ACC112 (cell line): Measurements from ENCODE around the gene RFWD3.
A peak's percentile ranks its signal among the peaks of the same experiment; 100 is the strongest.

ENCODE experiments used
- H2AFZ ChIP-seq: fragments of 200-600 bp; sonication (generic); one replicate; pipeline ENCODE4 v1.6.0; 2017; ENCODE audit warnings: antibody characterized with exemption, low read length; ENCODE audit not compliant: unreplicated experiment
- H3K27ac ChIP-seq: fragments of 200-600 bp; sonication (generic); 2 replicates; pipeline ENCODE4 v1.5.1; 2014; ENCODE audit warnings: low read depth, mild to moderate bottlenecking, antibody characterized with exemption, low read length, moderate library complexity
- H3K27me3 ChIP-seq: fragments of 200-600 bp; sonication (generic); 2 replicates; pipeline ENCODE4 v1.6.1; 2014; ENCODE audit warnings: mild to moderate bottlenecking, antibody characterized with exemption, low read length, moderate library complexity, mixed read lengths; ENCODE audit not compliant: insufficient read depth
- H3K36me3 ChIP-seq: fragments of 200-600 bp; sonication (generic); 2 replicates; pipeline ENCODE4 v1.6.1; 2016; ENCODE audit warnings: mild to moderate bottlenecking, antibody characterized with exemption, low read length, moderate library complexity, mixed read lengths; ENCODE audit not compliant: insufficient read depth
- H3K4me1 ChIP-seq: fragments of 200-600 bp; sonication (generic); one replicate; pipeline ENCODE4 v1.6.1; 2016; ENCODE audit warnings: low read length, mixed read lengths; ENCODE audit not compliant: insufficient read depth, unreplicated experiment, control insufficient read depth
- H3K4me3 ChIP-seq: fragments of 200-600 bp; sonication (generic); 2 replicates; pipeline ENCODE4 v1.5.1; 2014; ENCODE audit warnings: mild to moderate bottlenecking, low read depth, low read length
- H3K79me2 ChIP-seq: fragments of 200-600 bp; sonication (generic); one replicate; pipeline ENCODE4 v1.6.0; 2016; ENCODE audit warnings: low read length; ENCODE audit not compliant: control insufficient read depth, unreplicated experiment, insufficient read depth

Gene RFWD3

GRCh38 chr16:74605332-74605731, 61.3 kb downstream of the RFWD3 start:
- Histone ChIP-seq H2AFZ (no peak overlapping the region), H3K4me3 (peak overlapping the region; percentile 99), H3K27ac (no peak overlapping the region), H3K4me1 (peaks cover 36% of the 10 kb centered on the region), H3K36me3 (peaks cover 3% of the 10 kb centered on the region; the same call in 1 of the 2 replicates), H3K27me3 (no peaks in the 10 kb centered on the region), H3K79me2 (peaks cover 62% of the 10 kb centered on the region)

GRCh38 chr16:74603848-74604247, 62.8 kb downstream of the RFWD3 start:
- H3K4me3 ChIP-seq: peak overlapping the region; percentile 99
- H2AFZ ChIP-seq: no peak overlapping the region
- H3K4me1 ChIP-seq: peaks cover 36% of the 10 kb centered on the region
- no peaks in the 10 kb centered on the region for H3K27me3 ChIP-seq
- H3K27ac ChIP-seq: no peak overlapping the region
- peaks cover 75% of the 10 kb centered on the region for H3K79me2 ChIP-seq
- peaks cover 3% of the 10 kb centered on the region for H3K36me3 ChIP-seq

- Histone ChIP-seq H3K36me3 (peaks cover 5% of the 10 kb centered on the region), H3K79me2 (peaks cover 85% of the 10 kb centered on the region), H3K27me3 (no peaks in the 10 kb centered on the region), H3K4me3 (no peak overlapping the region; the same call in 1 of the 2 replicates), H3K4me1 (peaks cover 26% of the 10 kb centered on the region), H2AFZ (no peak overlapping the region), H3K27ac (no peak overlapping the region)
Observed at GRCh38 chr16:74601126-74601871, 65.4 kb downstream of the RFWD3 start.

GRCh38 chr16:74596586-74596985, 70.1 kb downstream of the RFWD3 start:
- no peak overlapping the region for H3K27ac ChIP-seq
- H2AFZ ChIP-seq: no peak overlapping the region
- H3K27me3 ChIP-seq: no peaks in the 10 kb centered on the region
- H3K4me1 ChIP-seq: peaks cover 22% of the 10 kb centered on the region
- H3K36me3 ChIP-seq: peaks cover 5% of the 10 kb centered on the region
- peaks cover 73% of the 10 kb centered on the region for H3K79me2 ChIP-seq
- H3K4me3 ChIP-seq: no peak overlapping the region

- H3K27ac ChIP-seq: no peak overlapping the region
- 0 out of 2 replicates have a peak, but pooled peaks cover 2% of the 10 kb centered on the region for H3K36me3 ChIP-seq
- peaks cover 12% of the 10 kb centered on the region for H3K4me1 ChIP-seq
- H2AFZ ChIP-seq: no peak overlapping the region
- H3K27me3 ChIP-seq: no peaks in the 10 kb centered on the region
- H3K79me2 ChIP-seq: peaks cover 69% of the 10 kb centered on the region
- no peak overlapping the region for H3K4me3 ChIP-seq
Observed at GRCh38 chr16:74592847-74593246, 73.8 kb downstream of the RFWD3 start.

- Histone ChIP-seq H3K36me3 (0 out of 2 replicates have a peak, but pooled peaks cover 2% of the 10 kb centered on the region), H3K4me1 (peaks cover 12% of the 10 kb centered on the region), H2AFZ (no peak overlapping the region), H3K79me2 (peaks cover 76% of the 10 kb centered on the region), H3K27me3 (no peaks in the 10 kb centered on the region), H3K27ac (no peak overlapping the region), H3K4me3 (no peak overlapping the region)
Observed at GRCh38 chr16:74591876-74592650, 74.6 kb downstream of the RFWD3 start.

- Histone ChIP-seq H3K27me3 (no peaks in the 10 kb centered on the region), H3K79me2 (peaks cover 80% of the 10 kb centered on the region), H3K36me3 (no peaks in the 10 kb centered on the region), H2AFZ (no peak overlapping the region), H3K27ac (no peak overlapping the region), H3K4me3 (no peak overlapping the region), H3K4me1 (peaks cover 4% of the 10 kb centered on the region)
Observed at GRCh38 chr16:74586948-74587347, 79.7 kb downstream of the RFWD3 start.

- H3K4me3 ChIP-seq: no peak overlapping the region
- H3K36me3 ChIP-seq: no peaks in the 10 kb centered on the region
- H3K79me2 ChIP-seq: peaks cover 80% of the 10 kb centered on the region
- no peak overlapping the region for H3K27ac ChIP-seq
- peaks cover 4% of the 10 kb centered on the region for H3K4me1 ChIP-seq
- no peak overlapping the region for H2AFZ ChIP-seq
- H3K27me3 ChIP-seq: no peaks in the 10 kb centered on the region
Observed at GRCh38 chr16:74585846-74586443, 80.7 kb downstream of the RFWD3 start.

- Histone ChIP-seq H3K36me3 (no peaks in the 10 kb centered on the region), H2AFZ (no peak overlapping the region), H3K4me3 (peak overlapping the region; percentile 3; the same call in 1 of the 2 replicates), H3K4me1 (peaks cover 4% of the 10 kb centered on the region), H3K27me3 (no peaks in the 10 kb centered on the region), H3K79me2 (peaks cover 82% of the 10 kb centered on the region), H3K27ac (no peak overlapping the region)
Observed at GRCh38 chr16:74583926-74584666, 82.6 kb downstream of the RFWD3 start.

GRCh38 chr16:74582970-74583369, 83.7 kb downstream of the RFWD3 start:
- Histone ChIP-seq H3K79me2 (peaks cover 83% of the 10 kb centered on the region), H3K4me3 (no peak overlapping the region), H2AFZ (no peak overlapping the region), H3K36me3 (no peaks in the 10 kb centered on the region), H3K4me1 (peaks cover 14% of the 10 kb centered on the region), H3K27ac (no peak overlapping the region), H3K27me3 (no peaks in the 10 kb centered on the region)
